ENCODE measurements around the gene EPHX1.

DNA sequence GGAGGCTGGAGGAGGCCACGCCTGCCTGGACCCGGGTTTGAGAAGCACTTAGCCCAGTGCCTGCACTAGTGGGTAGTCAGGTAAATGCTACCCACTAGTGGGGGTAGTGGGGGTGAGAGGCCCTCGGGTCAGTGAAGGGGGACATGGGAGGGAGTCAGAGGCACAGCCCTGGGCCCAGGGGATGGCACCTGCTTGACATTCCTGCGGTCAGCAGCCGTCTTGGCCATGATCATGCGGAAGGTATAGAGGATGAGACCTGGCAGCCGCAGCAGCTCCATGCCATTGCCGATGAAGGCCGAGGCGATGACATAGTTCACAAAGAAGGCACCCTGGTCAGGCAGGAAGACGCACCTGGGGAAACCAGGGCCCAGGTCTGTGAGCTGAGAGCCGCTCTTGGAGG, 43.5 kb downstream of the EPHX1 start:
- TF ChIP-seq, protein P1, sequence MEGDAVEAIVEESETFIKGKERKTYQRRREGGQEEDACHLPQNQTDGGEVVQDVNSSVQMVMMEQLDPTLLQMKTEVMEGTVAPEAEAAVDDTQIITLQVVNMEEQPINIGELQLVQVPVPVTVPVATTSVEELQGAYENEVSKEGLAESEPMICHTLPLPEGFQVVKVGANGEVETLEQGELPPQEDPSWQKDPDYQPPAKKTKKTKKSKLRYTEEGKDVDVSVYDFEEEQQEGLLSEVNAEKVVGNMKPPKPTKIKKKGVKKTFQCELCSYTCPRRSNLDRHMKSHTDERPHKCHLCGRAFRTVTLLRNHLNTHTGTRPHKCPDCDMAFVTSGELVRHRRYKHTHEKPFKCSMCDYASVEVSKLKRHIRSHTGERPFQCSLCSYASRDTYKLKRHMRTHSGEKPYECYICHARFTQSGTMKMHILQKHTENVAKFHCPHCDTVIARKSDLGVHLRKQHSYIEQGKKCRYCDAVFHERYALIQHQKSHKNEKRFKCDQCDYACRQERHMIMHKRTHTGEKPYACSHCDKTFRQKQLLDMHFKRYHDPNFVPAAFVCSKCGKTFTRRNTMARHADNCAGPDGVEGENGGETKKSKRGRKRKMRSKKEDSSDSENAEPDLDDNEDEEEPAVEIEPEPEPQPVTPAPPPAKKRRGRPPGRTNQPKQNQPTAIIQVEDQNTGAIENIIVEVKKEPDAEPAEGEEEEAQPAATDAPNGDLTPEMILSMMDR (IDR thresholded peaks at IDR 0.05; ENCODE audit: low read depth, low read length) = no peak
- no peak for TF ChIP-seq POLR2A (IDR thresholded peaks at IDR 0.05; ENCODE audit: extremely low read depth, insufficient read length)

Data from NB4 (cell line).